HEK293 (cell line): ENCODE data around the gene NF2.

ENCODE experiments used
- CTCF ChIA-PET: fragments of 350-600 bp; formaldehyde crosslinking; extraction: SDS; loops from one replicate; lab custom pipeline; 2021; ENCODE audit warnings: antibody characterized with exemption; lab: Yijun Ruan, JAX
- POLR2A ChIA-PET: fragments of 300-600 bp; formaldehyde crosslinking; extraction: SDS; loops from one replicate; lab custom pipeline; 2020; ENCODE audit warnings: antibody characterized with exemption, inconsistent platforms; lab: Yijun Ruan, JAX
- H3K27ac ChIP-seq: fragments of 200-500 bp; sonication (Bioruptor generic); 2 replicates; pipeline ENCODE4 v1.5.1; 2014; ENCODE audit warnings: low read depth, low read length, control low read depth, inconsistent platforms; ENCODE audit errors: extremely low read depth
- H3K36me3 ChIP-seq, 2 experiments: fragments of 200-500 bp in 1 of 2; sonication (Bioruptor generic) in 1 of 2; 1 replicate in 1 of 2; 2 replicates in 1 of 2; pipeline ENCODE4 v1.5.1; 2014 to 2017; ENCODE audit warnings: inconsistent platforms in 2 of 2, low read length in 2 of 2; ENCODE audit not compliant: control insufficient read depth in 2 of 2, insufficient read depth in 1 of 2
- H3K4me1 ChIP-seq: fragments of 200-500 bp; sonication (Bioruptor generic); 2 replicates; pipeline ENCODE4 v1.5.1; 2014; ENCODE audit warnings: mild to moderate bottlenecking, low read length, inconsistent platforms; ENCODE audit not compliant: control insufficient read depth, insufficient read depth
- H3K4me3 ChIP-seq: 2 replicates; pipeline ENCODE4 v1.5.1; 2011; ENCODE audit warnings: low read depth, mild to moderate bottlenecking, control low read depth, low read length, moderate library complexity
- H3K9me3 ChIP-seq: fragments of 200-500 bp; sonication (Bioruptor generic); 2 replicates; pipeline ENCODE4 v1.5.1; 2014; ENCODE audit warnings: low read depth, low read length, inconsistent platforms; ENCODE audit not compliant: control insufficient read depth, insufficient read depth
- GLIS1 ChIP-seq: fragments of 450-650 bp; formaldehyde crosslinking; IDR thresholded peaks from 2 replicates; pipeline ENCODE4 v1.5.1; 2016; ENCODE audit warnings: missing biosample characterization, missing genetic modification characterization
- GLIS2 ChIP-seq: fragments of 450-650 bp; formaldehyde crosslinking; IDR thresholded peaks from 2 replicates; pipeline ENCODE4 v1.5.1; 2016; ENCODE audit warnings: missing biosample characterization, missing genetic modification characterization
- MEIS1 ChIP-seq: sonication (generic); formaldehyde crosslinking; IDR thresholded peaks from 2 replicates; pipeline ENCODE4 v1.8.1; 2022; ENCODE audit warnings: missing genetic modification reagents, mild to moderate bottlenecking, borderline replicate concordance
- SCRT2 ChIP-seq: fragments of 450-650 bp; formaldehyde crosslinking; IDR thresholded peaks from 2 replicates; pipeline ENCODE4 v1.5.1; 2016; ENCODE audit warnings: missing biosample characterization, missing genetic modification characterization
- YY1 ChIP-seq: fragments of 450-650 bp; formaldehyde crosslinking; IDR thresholded peaks from 2 replicates; pipeline ENCODE4 v1.5.1; 2018; ENCODE audit warnings: missing biosample characterization, missing genetic modification characterization
- ZBTB20 ChIP-seq: fragments of 450-650 bp; formaldehyde crosslinking; IDR thresholded peaks from 2 replicates; pipeline ENCODE4 v1.5.1; 2016; ENCODE audit warnings: missing biosample characterization, missing genetic modification characterization
- ZFP37 ChIP-seq: fragments of 450-650 bp; formaldehyde crosslinking; IDR thresholded peaks from 2 replicates; pipeline ENCODE4 v1.5.1; 2016; ENCODE audit warnings: missing biosample characterization, missing genetic modification characterization
- ZFP41 ChIP-seq: fragments of 450-650 bp; formaldehyde crosslinking; IDR thresholded peaks from 2 replicates; pipeline ENCODE4 v1.5.1; 2016; ENCODE audit warnings: missing biosample characterization, missing genetic modification characterization, borderline replicate concordance
- ZIC2 ChIP-seq: fragments of 450-650 bp; formaldehyde crosslinking; IDR thresholded peaks from 2 replicates; pipeline ENCODE4 v1.5.1; 2016; ENCODE audit warnings: missing biosample characterization, missing genetic modification characterization
- ZNF2 ChIP-seq: fragments of 450-650 bp; formaldehyde crosslinking; IDR thresholded peaks from 2 replicates; pipeline ENCODE4 v1.5.1; 2016; ENCODE audit warnings: missing biosample characterization, missing genetic modification characterization
- ZNF292 ChIP-seq: fragments of 450-650 bp; formaldehyde crosslinking; IDR thresholded peaks from 2 replicates; pipeline ENCODE4 v1.5.1; 2016; ENCODE audit warnings: low read depth, missing biosample characterization, missing genetic modification characterization, borderline replicate concordance
- ZNF335 ChIP-seq: fragments of 450-650 bp; formaldehyde crosslinking; conservative IDR thresholded peaks from 2 replicates; pipeline ENCODE4 v1.5.1; 2016; ENCODE audit warnings: missing biosample characterization, missing genetic modification characterization
- ZNF341 ChIP-seq: fragments of 450-650 bp; formaldehyde crosslinking; IDR thresholded peaks from 2 replicates; pipeline ENCODE4; 2016; ENCODE audit warnings: low read depth, missing biosample characterization, missing genetic modification characterization
- ZNF433 ChIP-seq: fragments of 450-650 bp; formaldehyde crosslinking; IDR thresholded peaks from 2 replicates; pipeline ENCODE4 v1.5.1; 2016; ENCODE audit warnings: missing biosample characterization, missing genetic modification characterization, low read depth
- ZNF544 ChIP-seq: fragments of 450-650 bp; formaldehyde crosslinking; IDR thresholded peaks from 2 replicates; pipeline ENCODE4 v1.5.0; 2017; ENCODE audit warnings: missing biosample characterization, missing genetic modification characterization
- ZNF623 ChIP-seq: fragments of 450-650 bp; formaldehyde crosslinking; IDR thresholded peaks from 2 replicates; pipeline ENCODE4 v1.5.1; 2016; ENCODE audit warnings: missing biosample characterization, missing genetic modification characterization
- ZNF776 ChIP-seq: fragments of 450-650 bp; formaldehyde crosslinking; IDR thresholded peaks from 2 replicates; pipeline ENCODE4 v1.5.0; 2017; ENCODE audit warnings: missing biosample characterization, missing genetic modification characterization, borderline replicate concordance
- ZNF837 ChIP-seq: fragments of 450-650 bp; formaldehyde crosslinking; IDR thresholded peaks from 2 replicates; pipeline ENCODE4 v1.5.1; 2016; ENCODE audit warnings: missing biosample characterization, missing genetic modification characterization
- TF ChIP-seq, protein P1 (sequence below): fragments of 450-650 bp; formaldehyde crosslinking; IDR thresholded peaks from 2 replicates; pipeline ENCODE4 v1.5.1; 2017; ENCODE audit warnings: missing biosample characterization, mild to moderate bottlenecking, missing genetic modification characterization, moderate library complexity
- TF ChIP-seq, protein P2 (sequence below): fragments of 450-650 bp; formaldehyde crosslinking; IDR thresholded peaks from 2 replicates; pipeline ENCODE4 v1.5.1; 2016; ENCODE audit warnings: missing biosample characterization, missing genetic modification characterization
- TF ChIP-seq, protein P3 (sequence below): fragments of 450-650 bp; IDR thresholded peaks from 2 replicates; pipeline ENCODE4 v1.5.1; 2018; ENCODE audit warnings: missing biosample characterization, mild to moderate bottlenecking, missing genetic modification characterization
- TF ChIP-seq, protein P4 (sequence below): fragments of 450-650 bp; formaldehyde crosslinking; IDR thresholded peaks from 2 replicates; pipeline ENCODE4 v1.5.1; 2017; ENCODE audit warnings: missing biosample characterization, missing genetic modification characterization

Gene NF2

DNA sequence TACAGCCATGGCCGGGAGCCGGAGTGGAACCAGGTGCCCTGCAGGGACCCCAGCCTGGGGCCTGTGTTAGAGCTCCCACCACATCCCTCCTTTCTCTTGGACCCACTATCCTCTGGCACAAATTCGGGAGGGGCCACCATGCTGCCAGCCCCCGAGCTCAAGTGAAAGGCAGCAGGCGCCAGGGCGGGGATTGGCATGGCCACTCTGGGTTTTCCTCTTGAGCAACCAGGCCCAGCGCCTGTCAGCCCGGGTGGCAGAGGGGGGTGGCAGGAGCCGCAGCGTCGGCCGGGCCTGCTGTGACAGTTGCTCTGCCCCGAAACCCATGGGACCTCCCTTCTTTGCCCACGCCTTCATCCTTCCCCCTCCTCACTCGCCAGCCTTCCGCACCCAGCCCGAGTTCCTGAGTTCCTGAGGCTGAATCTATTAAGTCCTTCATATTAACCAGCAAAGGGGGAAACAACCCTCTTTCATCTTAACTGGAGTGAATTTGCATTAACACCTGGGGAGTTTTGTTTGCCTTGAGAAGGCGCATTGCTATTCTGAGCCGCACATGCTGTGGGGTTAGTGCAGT, 99.6 kb downstream of the NF2 start:
- peaks cover 0 to under 1% of the 10 kb centered on the region in 2 experiments; a peak in 1 of 3 replicates for H3K36me3 ChIP-seq
- no peak for TF ChIP-seq ZNF292
- no peak for TF ChIP-seq ZNF837
- TF ChIP-seq ZNF335: no peak
- TF ChIP-seq ZNF544 (tag by site-specific recombination): no peak
- TF ChIP-seq, protein P1, sequence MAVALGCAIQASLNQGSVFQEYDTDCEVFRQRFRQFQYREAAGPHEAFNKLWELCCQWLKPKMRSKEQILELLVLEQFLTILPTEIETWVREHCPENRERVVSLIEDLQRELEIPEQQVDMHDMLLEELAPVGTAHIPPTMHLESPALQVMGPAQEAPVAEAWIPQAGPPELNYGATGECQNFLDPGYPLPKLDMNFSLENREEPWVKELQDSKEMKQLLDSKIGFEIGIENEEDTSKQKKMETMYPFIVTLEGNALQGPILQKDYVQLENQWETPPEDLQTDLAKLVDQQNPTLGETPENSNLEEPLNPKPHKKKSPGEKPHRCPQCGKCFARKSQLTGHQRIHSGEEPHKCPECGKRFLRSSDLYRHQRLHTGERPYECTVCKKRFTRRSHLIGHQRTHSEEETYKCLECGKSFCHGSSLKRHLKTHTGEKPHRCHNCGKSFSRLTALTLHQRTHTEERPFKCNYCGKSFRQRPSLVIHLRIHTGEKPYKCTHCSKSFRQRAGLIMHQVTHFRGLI (tag by site-specific recombination): no peak
- TF ChIP-seq ZNF341: no peak
- TF ChIP-seq SCRT2 (tag by site-specific recombination): no peak
- TF ChIP-seq ZNF2 (tag by site-specific recombination): no peak
- no peak for TF ChIP-seq ZFP41
- no peak for TF ChIP-seq MEIS1 (CRISPR knock-in tag)
- TF ChIP-seq, all 188 proteins: peak for 0
- Histone ChIP-seq H3K9me3 (no peaks in the 10 kb centered on the region), H3K4me1 (peaks cover 20% of the 10 kb centered on the region), H3K4me3 (no peak overlapping the region), H3K27ac (no peak overlapping the region)
- ChIA-PET POLR2A (interaction anchor here (0.5 to 2.0 kb wide), 3 partner anchors 14 to 835 kb away, joined by 3 to 7 read pairs (median 4); no protein-coding TSS in a partner anchor), CTCF (interaction anchor here (0.7 to 4.2 kb wide), 6 partner anchors 9 to 385 kb away, joined by 3 to 20 read pairs (median 6); no protein-coding TSS in a partner anchor)

DNA sequence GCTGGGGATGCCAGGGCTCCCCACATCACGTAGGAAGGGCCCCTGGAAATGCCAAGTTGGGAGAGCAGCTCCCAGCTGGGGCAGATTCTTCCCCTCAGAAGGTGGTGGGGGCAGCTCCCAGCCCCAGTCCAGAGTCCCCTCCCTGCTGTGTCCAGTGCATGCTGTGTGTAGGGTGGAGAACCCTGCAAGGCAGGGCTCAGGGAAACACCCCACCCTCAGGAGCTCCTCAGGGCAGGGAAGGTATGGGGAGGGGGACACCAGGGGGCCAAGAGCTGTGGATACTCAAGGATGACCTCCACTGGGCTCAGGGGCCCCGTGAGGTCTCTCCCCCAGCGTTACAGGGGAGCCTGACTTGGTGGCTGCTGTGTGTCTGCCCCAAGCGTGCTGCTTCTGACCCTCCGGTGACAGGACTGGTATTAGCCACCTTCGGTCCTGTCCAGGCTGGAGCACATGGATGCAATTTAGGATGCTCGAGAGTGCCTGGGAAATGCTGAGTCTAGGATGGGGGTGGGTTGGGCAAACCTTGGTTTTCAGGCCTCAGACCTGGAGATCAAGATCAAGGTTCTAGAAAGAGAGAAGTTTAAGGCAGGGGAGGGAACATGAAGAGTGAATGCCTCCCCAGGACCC, 100.2 kb downstream of the NF2 start:
- Histone ChIP-seq H3K27ac (no peak overlapping the region), H3K36me3 (no peaks in the 10 kb centered on the region), H3K9me3 (no peaks in the 10 kb centered on the region), H3K4me1 (peaks cover 20% of the 10 kb centered on the region), H3K4me3 (no peak overlapping the region)
- POLR2A ChIA-PET: interaction anchor here (0.5 kb wide), 1 partner anchor 37 kb away, joined by 3 read pairs; no protein-coding TSS in a partner anchor
- CTCF ChIA-PET: interaction anchor here (0.8 to 4.2 kb wide), 2 partner anchors 115 to 301 kb away, joined by 3 to 20 read pairs; no protein-coding TSS in a partner anchor
- TF ChIP-seq ZBTB20 (tag by site-specific recombination) (no peak), GLIS1 (0 out of 2 replicates have a peak, but pooled peaks have one; percentile 19), GLIS2 (tag by site-specific recombination) (peak; percentile 34; the same call in 1 of the 2 replicates), ZNF623 (no peak), ZIC2 (peak; percentile 89)
- TF ChIP-seq, protein P2, sequence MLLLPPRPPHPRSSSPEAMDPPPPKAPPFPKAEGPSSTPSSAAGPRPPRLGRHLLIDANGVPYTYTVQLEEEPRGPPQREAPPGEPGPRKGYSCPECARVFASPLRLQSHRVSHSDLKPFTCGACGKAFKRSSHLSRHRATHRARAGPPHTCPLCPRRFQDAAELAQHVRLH (tag by site-specific recombination): no peak
- TF ChIP-seq, protein P3, sequence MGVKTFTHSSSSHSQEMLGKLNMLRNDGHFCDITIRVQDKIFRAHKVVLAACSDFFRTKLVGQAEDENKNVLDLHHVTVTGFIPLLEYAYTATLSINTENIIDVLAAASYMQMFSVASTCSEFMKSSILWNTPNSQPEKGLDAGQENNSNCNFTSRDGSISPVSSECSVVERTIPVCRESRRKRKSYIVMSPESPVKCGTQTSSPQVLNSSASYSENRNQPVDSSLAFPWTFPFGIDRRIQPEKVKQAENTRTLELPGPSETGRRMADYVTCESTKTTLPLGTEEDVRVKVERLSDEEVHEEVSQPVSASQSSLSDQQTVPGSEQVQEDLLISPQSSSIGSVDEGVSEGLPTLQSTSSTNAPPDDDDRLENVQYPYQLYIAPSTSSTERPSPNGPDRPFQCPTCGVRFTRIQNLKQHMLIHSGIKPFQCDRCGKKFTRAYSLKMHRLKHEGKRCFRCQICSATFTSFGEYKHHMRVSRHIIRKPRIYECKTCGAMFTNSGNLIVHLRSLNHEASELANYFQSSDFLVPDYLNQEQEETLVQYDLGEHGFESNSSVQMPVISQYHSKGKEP (tag by site-specific recombination): no peak

DNA sequence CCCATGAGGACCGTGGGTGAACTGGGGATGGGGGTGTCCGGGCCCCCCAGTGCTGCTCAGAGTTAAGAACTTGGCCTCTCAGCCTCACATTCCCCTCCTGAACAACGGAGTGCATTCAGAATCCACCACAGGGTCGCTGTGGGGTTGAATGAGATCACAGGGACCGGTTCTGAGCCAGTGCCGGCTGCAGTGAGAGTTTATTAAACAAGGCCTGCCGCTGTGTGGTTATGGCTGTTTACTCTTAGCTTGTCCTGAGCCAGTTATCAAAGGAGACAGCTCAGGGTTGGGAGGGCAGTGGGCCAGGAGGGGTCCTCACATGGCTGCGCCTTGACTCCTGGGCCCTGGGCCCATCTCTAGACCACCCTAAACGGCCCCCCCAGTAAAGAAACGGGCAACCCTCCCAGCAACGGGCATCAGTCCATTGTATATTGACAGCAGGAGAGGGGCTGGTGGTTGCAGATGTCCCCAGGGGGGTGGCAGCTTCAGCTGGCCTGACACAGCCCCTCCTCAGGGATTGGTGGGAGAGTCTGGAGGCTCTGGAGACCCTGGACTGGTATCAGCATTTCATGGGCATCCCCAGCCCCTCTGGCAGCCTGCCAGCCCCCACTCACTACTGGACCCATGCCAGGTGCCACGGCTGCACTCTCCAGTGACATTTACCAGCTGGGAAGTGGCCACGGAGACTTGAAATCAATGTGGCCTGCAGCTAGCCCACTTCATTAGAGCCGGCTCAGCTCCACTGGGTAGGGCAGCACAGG, 101.3 kb downstream of the NF2 start:
- POLR2A ChIA-PET: interaction anchor here (0.5 kb wide), 1 partner anchor 38 kb away, joined by 3 read pairs; no protein-coding TSS in a partner anchor
- no peak overlapping the region for H3K4me3 ChIP-seq
- no peaks in the 10 kb centered on the region for H3K36me3 ChIP-seq
- CTCF ChIA-PET: interaction anchor here (0.6 to 4.2 kb wide), 5 partner anchors 23 to 384 kb away, joined by 3 to 20 read pairs (median 4); no protein-coding TSS in a partner anchor
- no peak overlapping the region for H3K27ac ChIP-seq
- peaks cover 20% of the 10 kb centered on the region for H3K4me1 ChIP-seq
- no peaks in the 10 kb centered on the region for H3K9me3 ChIP-seq
- TF ChIP-seq ZNF341: peak; percentile 23; the same call in 1 of the 2 replicates
- TF ChIP-seq ZIC2: peak; percentile 72
- no peak for TF ChIP-seq ZNF433 (tag by site-specific recombination)
- TF ChIP-seq, protein P4, sequence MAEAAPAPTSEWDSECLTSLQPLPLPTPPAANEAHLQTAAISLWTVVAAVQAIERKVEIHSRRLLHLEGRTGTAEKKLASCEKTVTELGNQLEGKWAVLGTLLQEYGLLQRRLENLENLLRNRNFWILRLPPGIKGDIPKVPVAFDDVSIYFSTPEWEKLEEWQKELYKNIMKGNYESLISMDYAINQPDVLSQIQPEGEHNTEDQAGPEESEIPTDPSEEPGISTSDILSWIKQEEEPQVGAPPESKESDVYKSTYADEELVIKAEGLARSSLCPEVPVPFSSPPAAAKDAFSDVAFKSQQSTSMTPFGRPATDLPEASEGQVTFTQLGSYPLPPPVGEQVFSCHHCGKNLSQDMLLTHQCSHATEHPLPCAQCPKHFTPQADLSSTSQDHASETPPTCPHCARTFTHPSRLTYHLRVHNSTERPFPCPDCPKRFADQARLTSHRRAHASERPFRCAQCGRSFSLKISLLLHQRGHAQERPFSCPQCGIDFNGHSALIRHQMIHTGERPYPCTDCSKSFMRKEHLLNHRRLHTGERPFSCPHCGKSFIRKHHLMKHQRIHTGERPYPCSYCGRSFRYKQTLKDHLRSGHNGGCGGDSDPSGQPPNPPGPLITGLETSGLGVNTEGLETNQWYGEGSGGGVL: no peak
- no peak for TF ChIP-seq YY1
- TF ChIP-seq ZNF776: no peak
- TF ChIP-seq ZFP37 (tag by site-specific recombination): no peak
